ENCODE data around the gene DLGAP1. TPM values are rescaled to one million over a fixed set of nuclear protein-coding genes. Genes with fewer than 3 reads are reported as not detected.

The DLGAP1 gene
- total and polyA plus RNA-seq, 2 of the 13 experiments (the other 11 are each of a cell fraction or from before 2014, with no cell fraction given), result 0.01 TPM; not detected in 1

- H3K9ac ChIP-seq (ENCODE audit: insufficient read depth, low read depth, low read length), result no peak overlapping the region
- no peak overlapping the region for H3K27ac ChIP-seq (ENCODE audit: extremely low read length, insufficient read depth, low read length)
- H3K27me3 ChIP-seq (ENCODE audit: control insufficient read depth in 1 of 2, insufficient read depth in 2 of 2, low read length in 2 of 2), result peaks cover 0 to 19% of the 10 kb centered on the region in 2 experiments; a peak in 2 of 5 replicates
- no peak for FAIRE-seq
- no peak overlapping the region for H3K4me3 ChIP-seq (replicated peaks in 1 of 3; ENCODE audit: insufficient read depth in 1 of 3, low read depth in 2 of 3, low read length in 3 of 3)
- H3K79me2 ChIP-seq (ENCODE audit: insufficient read depth, low read length), result no peaks in the 10 kb centered on the region
- intact Hi-C loops (cut with micrococcal nuclease; ENCODE audit: unreplicated experiment) (no loop called here), in situ Hi-C loops (cut with HindIII; ENCODE audit: extremely low pct_ligation_motif_present, low pct_unique_long_range_greater_than_20kb) (loop anchor here (25.0 kb wide), 1 partner anchor 108 kb away; no protein-coding TSS in a partner anchor)
- no peak overlapping the region for H3K4me2 ChIP-seq (ENCODE audit: low read depth, low read length)
- CTCF ChIA-PET (ENCODE audit: low intra/inter-chr PET ratio, low total read pairs), result no interaction called here
- no peaks in the 10 kb centered on the region for H3K36me3 ChIP-seq (replicated peaks in 1 of 2; ENCODE audit: control insufficient read depth in 1 of 2, insufficient read depth in 2 of 2, low read length in 2 of 2)
- 50% methylated on average over 36 of the region's 46 CpGs for WGBS (ENCODE audit: low lambda C conversion rate)
- no peaks in the 10 kb centered on the region for H3K4me1 ChIP-seq (ENCODE audit: insufficient read depth, low read length)
- TF ChIP-seq, protein P1, sequence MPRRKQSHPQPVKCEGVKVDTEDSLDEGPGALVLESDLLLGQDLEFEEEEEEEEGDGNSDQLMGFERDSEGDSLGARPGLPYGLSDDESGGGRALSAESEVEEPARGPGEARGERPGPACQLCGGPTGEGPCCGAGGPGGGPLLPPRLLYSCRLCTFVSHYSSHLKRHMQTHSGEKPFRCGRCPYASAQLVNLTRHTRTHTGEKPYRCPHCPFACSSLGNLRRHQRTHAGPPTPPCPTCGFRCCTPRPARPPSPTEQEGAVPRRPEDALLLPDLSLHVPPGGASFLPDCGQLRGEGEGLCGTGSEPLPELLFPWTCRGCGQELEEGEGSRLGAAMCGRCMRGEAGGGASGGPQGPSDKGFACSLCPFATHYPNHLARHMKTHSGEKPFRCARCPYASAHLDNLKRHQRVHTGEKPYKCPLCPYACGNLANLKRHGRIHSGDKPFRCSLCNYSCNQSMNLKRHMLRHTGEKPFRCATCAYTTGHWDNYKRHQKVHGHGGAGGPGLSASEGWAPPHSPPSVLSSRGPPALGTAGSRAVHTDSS (CRISPR knock-in tag; conservative IDR thresholded peaks at IDR 0.05), result no peak
- TF ChIP-seq NKX3-1 (CRISPR knock-in tag; IDR thresholded peaks at IDR 0.05) (no peak), MED8 (CRISPR knock-in tag; IDR thresholded peaks at IDR 0.05; ENCODE audit: insufficient replicate concordance) (no peak), XBP1 (CRISPR knock-in tag; IDR thresholded peaks at IDR 0.05) (no peak), TEAD3 (CRISPR knock-in tag; optimal IDR thresholded peaks at IDR 0.05; ENCODE audit: borderline replicate concordance) (no peak), IKZF5 (CRISPR knock-in tag; IDR thresholded peaks at IDR 0.05) (no peak), NR1H2 (CRISPR knock-in tag; IDR thresholded peaks at IDR 0.05; ENCODE audit: borderline replicate concordance, low read depth) (no peak), FIP1L1 (IDR thresholded peaks at IDR 0.05; ENCODE audit: borderline replicate concordance, insufficient read depth, low read depth, low read length) (no peak), SMC3 (IDR thresholded peaks at IDR 0.05; ENCODE audit: low read length) (no peak), PRPF4 (IDR thresholded peaks at IDR 0.05; ENCODE audit: low read depth, low read length, poor library complexity, severe bottlenecking) (no peak), POLR2G (IDR thresholded peaks at IDR 0.05; ENCODE audit: low read depth, low read length) (no peak)
- DNase-seq (ENCODE audit: low spot score), result no peak
- no peak for ATAC-seq
- BruUV-seq (replicated peaks), result no TSS peak
- no peaks in the 10 kb centered on the region for H3K9me3 ChIP-seq (ENCODE audit: low read length)
- H2AFZ ChIP-seq (ENCODE audit: low read length), result no peak overlapping the region
- POLR2A ChIA-PET, result no interaction called here
- H4K20me1 ChIP-seq (ENCODE audit: insufficient read depth, low read length), result no peaks in the 10 kb centered on the region
Measured at GRCh38 chr18:4453874-4454536, 1.1 kb downstream of the DLGAP1 start.

Measured in HepG2 (cell line).